SK-N-SH treated with all-trans-retinoic acid at 6 μM for 48 hours (cell line): Measurements from ENCODE around the gene GRID1.

ENCODE experiments used
- ISL1 ChIP-seq: fragments of 250-450 bp; sonication (Bioruptor Pico); IDR thresholded peaks from 2 replicates; pipeline ENCODE4 v2.1.2; 2022; ENCODE audit warnings: mild to moderate bottlenecking, moderate library complexity
- PPARA ChIP-seq: fragments of 250-450 bp; sonication (Bioruptor Pico); IDR thresholded peaks from 2 replicates; pipeline ENCODE4 v1.5.0; 2020; ENCODE audit warnings: mild to moderate bottlenecking, borderline replicate concordance
- RARB ChIP-seq: fragments of 250-450 bp; sonication (Bioruptor Pico); IDR thresholded peaks from 2 replicates; pipeline ENCODE4 v1.8.0; 2021; ENCODE audit warnings: mild to moderate bottlenecking, moderate library complexity
- SNAI2 ChIP-seq: fragments of 250-450 bp; sonication (Bioruptor Pico); IDR thresholded peaks from 2 replicates; pipeline ENCODE4 v1.5.0; 2020; ENCODE audit warnings: mild to moderate bottlenecking, moderate library complexity
- TOX ChIP-seq: fragments of 250-450 bp; sonication (Bioruptor Pico); IDR thresholded peaks from 2 replicates; pipeline ENCODE4 v1.8.0; 2021; ENCODE audit warnings: mild to moderate bottlenecking, moderate library complexity, borderline replicate concordance
- ZFP3 ChIP-seq: fragments of 250-450 bp; sonication (Bioruptor Pico); IDR thresholded peaks from 2 replicates; pipeline ENCODE4 v1.5.0; 2020; ENCODE audit warnings: mild to moderate bottlenecking, moderate library complexity
- ZFP30 ChIP-seq: fragments of 450-650 bp; formaldehyde crosslinking; IDR thresholded peaks from 2 replicates; pipeline ENCODE4 v1.5.0; 2022; ENCODE audit warnings: mild to moderate bottlenecking, moderate library complexity
- ZNF70 ChIP-seq: fragments of 450-650 bp; formaldehyde crosslinking; IDR thresholded peaks from 2 replicates; pipeline ENCODE4 v1.5.0; 2020; ENCODE audit warnings: mild to moderate bottlenecking, moderate library complexity

GRCh38 chr10:86105640-86106039 lies 261.0 kb downstream of the GRID1 start:
- no peak for TF ChIP-seq ZFP3 (CRISPR knock-in tag)
- no peak for TF ChIP-seq ZFP30
- TF ChIP-seq RARB (CRISPR knock-in tag) = no peak
- no peak for TF ChIP-seq ISL1 (CRISPR knock-in tag)
- no peak for TF ChIP-seq PPARA (CRISPR knock-in tag)
- no peak for TF ChIP-seq TOX (CRISPR knock-in tag)
- no peak for TF ChIP-seq ZNF70
- TF ChIP-seq SNAI2 (CRISPR knock-in tag) = no peak
